Muscle layer of colon (tissue), 2 donors: Measurements from ENCODE around the gene ERGIC1.

Experiments
- H3K27ac ChIP-seq: one replicate; pipeline ENCODE4 v1.7.0; 2013; ENCODE audit warnings: low read depth, mild to moderate bottlenecking, low read length, moderate library complexity
- H3K27me3 ChIP-seq, 2 donors: one replicate each; pipeline ENCODE4 v1.7.0; 2013; ENCODE audit warnings: low read length in 2 of 2, mild to moderate bottlenecking in 2 of 2; ENCODE audit not compliant: insufficient read depth in 2 of 2, control insufficient read depth in 1 of 2
- H3K36me3 ChIP-seq: one replicate; pipeline ENCODE4 v1.7.0; 2013; ENCODE audit warnings: mild to moderate bottlenecking, low read length; ENCODE audit not compliant: insufficient read depth
- H3K4me1 ChIP-seq: one replicate; pipeline ENCODE4 v1.7.0; 2013; ENCODE audit warnings: mild to moderate bottlenecking, low read length; ENCODE audit not compliant: insufficient read depth
- H3K4me3 ChIP-seq, 2 donors: one replicate each; pipeline ENCODE4 v1.7.0; 2013; ENCODE audit warnings: low read length in 2 of 2, low read depth in 1 of 2, mild to moderate bottlenecking in 1 of 2, moderate library complexity in 1 of 2
- H3K9ac ChIP-seq: one replicate; pipeline ENCODE4 v1.7.0; 2013; ENCODE audit warnings: low read length
- H3K9me3 ChIP-seq: one replicate; pipeline ENCODE4 v1.7.0; 2013; ENCODE audit warnings: mild to moderate bottlenecking, low read length
- donor health status: abdominal sarcoma.
- donor health status: Adenocarcinoma of cecum.

The ERGIC1 gene

GRCh38 chr5:172833372-172833685 is 722 bp upstream of the ERGIC1 start:
- Histone ChIP-seq H3K9me3 (no peaks in the 10 kb centered on the region), H3K4me1 (peaks cover 33% of the 10 kb centered on the region), H3K36me3 (no peaks in the 10 kb centered on the region), H3K27ac (peak overlapping the region; percentile 93), H3K9ac (no peak overlapping the region), H3K27me3 (no peaks in the 10 kb centered on the region), H3K4me3 (peak overlapping the region in 1 of 2 donors; percentile 81)

DNA sequence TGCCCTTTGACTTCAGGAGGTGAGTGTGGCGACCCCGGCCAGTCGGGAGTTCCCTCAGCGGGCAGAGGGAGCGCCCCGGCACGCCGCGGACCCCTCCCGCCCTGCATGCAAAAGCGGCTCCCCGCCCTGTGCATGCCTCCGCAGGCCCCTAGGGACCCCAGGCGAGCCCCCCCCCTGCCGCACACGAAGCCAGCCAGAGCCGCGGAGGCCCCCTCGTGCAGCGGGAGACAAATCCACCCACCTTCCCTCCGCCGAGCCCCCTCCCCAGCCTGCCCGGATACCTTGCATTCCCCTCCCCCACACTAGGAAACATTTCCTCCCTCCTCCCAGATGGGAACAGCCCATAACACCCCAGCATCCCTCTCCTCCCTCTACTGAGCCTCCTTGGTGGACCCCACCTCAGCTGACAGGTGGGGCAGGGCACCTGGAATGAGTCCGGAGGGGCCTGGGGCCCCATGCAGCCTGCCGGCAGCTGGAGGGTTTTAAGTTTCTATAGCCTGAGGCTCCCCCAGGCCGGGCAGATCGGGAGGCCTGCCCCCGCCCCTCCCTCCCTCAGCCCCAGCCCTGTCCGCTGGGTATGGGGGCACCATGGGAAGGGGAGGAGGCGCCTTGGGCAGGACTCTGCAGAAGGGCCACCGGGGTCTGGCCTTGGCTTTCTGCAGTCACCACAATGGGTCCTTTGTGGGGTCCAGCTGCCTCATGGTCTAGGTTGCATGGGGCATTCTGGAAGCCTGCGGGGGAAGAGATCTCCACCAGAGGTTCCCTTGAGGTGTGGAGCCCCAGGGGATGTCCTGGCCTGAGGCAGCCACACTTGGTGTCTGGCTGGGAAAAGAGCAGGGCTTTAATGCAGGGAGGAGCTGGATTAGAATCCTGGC is 601 bp downstream of the ERGIC1 start:
- no peaks in the 10 kb centered on the region for H3K9me3 ChIP-seq

GRCh38 chr5:172835290-172835993 is 1.4 kb downstream of the ERGIC1 start:
- H3K4me1 ChIP-seq, result peaks cover 44% of the 10 kb centered on the region
- H3K9ac ChIP-seq, result peak overlapping the region; percentile 70
- no peaks in the 10 kb centered on the region for H3K27me3 ChIP-seq
- peak overlapping the region; percentile 81 to 96 for H3K4me3 ChIP-seq
- H3K9me3 ChIP-seq, result no peaks in the 10 kb centered on the region
- H3K27ac ChIP-seq, result peak overlapping the region; percentile 93
- no peaks in the 10 kb centered on the region for H3K36me3 ChIP-seq

More for the DNA sequence above, 601 bp downstream of the ERGIC1 start:
- H3K27ac ChIP-seq, result peak overlapping the region; percentile 93
- H3K36me3 ChIP-seq, result no peaks in the 10 kb centered on the region
- H3K4me3 ChIP-seq, result peak overlapping the region; percentile 81 to 96
- no peaks in the 10 kb centered on the region for H3K27me3 ChIP-seq
- H3K9ac ChIP-seq, result peak overlapping the region; percentile 70
- peaks cover 36% of the 10 kb centered on the region for H3K4me1 ChIP-seq

DNA sequence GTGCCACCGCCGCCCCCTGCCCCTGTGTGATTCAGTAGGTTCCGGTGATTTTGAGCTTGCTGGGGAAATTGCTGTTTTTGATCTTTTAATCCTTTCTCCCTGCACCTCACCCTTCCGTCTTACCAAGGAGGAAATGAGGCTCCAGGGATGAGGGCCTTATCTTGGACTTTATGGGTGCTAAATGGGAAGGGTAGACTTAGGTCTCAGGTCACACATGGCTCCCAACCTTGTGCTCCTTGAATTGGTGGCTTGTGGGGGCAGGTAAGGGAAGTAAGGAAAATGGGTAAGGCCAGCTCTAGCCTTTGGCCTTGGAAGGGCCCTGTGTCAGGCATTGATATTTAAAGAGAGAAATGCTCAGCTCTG is 1.9 kb downstream of the ERGIC1 start:
- Histone ChIP-seq H3K36me3 (no peaks in the 10 kb centered on the region), H3K27me3 (no peaks in the 10 kb centered on the region), H3K4me3 (peak overlapping the region in 1 of 2 donors; percentile 81), H3K4me1 (peaks cover 50% of the 10 kb centered on the region), H3K27ac (peak overlapping the region; percentile 93), H3K9ac (no peak overlapping the region), H3K9me3 (no peaks in the 10 kb centered on the region)

DNA sequence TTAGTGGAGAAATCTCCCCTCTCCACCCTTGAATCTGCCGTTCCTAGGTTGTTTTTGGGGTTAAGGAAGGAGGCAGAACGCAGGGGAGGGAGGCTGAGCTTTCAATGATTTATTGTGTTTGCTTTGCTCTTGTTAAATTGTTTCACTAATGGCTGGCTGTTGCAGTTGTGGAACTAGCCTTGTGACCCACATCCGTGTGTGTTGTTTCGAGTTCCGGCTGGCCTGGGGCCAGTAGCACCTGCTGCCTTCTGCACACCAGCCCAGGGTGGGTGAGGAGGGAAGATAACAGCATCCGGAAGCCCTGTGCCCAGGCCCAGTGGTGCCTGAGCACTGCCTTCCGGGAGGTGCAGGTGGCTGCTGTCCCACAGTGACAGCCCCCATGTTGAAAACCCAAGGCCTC is 3.6 kb downstream of the ERGIC1 start:
- Histone ChIP-seq H3K4me1 (peaks cover 57% of the 10 kb centered on the region), H3K9me3 (no peaks in the 10 kb centered on the region), H3K27ac (peak overlapping the region; percentile 60), H3K9ac (no peak overlapping the region), H3K36me3 (no peaks in the 10 kb centered on the region), H3K4me3 (no peak overlapping the region), H3K27me3 (no peaks in the 10 kb centered on the region)

- Histone ChIP-seq H3K9me3 (no peaks in the 10 kb centered on the region), H3K36me3 (peaks cover 1% of the 10 kb centered on the region), H3K9ac (no peak overlapping the region), H3K27me3 (no peaks in the 10 kb centered on the region), H3K4me1 (peaks cover 57% of the 10 kb centered on the region), H3K27ac (peak overlapping the region; percentile 60), H3K4me3 (no peak overlapping the region)
These were observed 4.3 kb downstream of the ERGIC1 start for GRCh38 chr5:172838151-172838875.

DNA sequence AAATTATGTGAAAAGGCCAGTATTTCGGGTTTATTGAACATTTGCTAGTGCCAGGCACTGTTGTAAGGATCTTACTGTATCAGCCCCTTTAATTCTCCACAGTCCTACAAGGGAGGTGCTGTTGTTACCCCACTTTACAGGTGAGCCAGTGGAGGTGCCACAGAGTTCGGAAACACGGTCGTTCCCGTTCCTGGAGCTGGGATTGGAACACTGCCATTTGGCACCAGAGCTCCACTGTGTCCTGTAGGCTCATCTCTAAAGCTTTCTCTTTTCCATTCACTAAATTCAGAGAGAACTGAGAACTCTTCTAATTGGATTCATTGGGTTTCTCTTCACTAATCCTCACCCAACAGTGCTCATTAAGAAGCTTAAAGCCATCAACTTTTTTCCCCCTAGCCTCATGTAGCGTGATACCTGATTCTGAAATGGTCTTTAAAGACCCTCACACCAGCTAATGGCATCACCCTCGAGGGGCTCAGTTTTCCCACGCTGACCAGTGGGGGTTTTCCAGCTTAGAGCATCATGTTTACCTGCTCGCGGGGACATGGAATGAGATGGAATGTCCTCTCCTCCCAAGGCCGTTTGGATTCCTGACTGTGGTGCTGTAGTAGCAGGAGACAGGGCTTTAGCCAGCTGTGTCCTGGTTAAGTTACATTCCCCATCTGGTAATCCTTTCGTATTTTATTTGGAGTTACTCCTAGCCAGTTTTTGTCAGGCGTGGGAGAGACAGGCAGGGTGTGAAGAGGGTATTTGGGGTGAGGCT is 5.8 kb downstream of the ERGIC1 start:
- no peaks in the 10 kb centered on the region for H3K9me3 ChIP-seq
- H3K27me3 ChIP-seq, result no peaks in the 10 kb centered on the region
- peaks cover 8% of the 10 kb centered on the region for H3K36me3 ChIP-seq
- peaks cover 57% of the 10 kb centered on the region for H3K4me1 ChIP-seq
- H3K9ac ChIP-seq, result peak overlapping the region; percentile 47
- H3K27ac ChIP-seq, result peak overlapping the region; percentile 81
- no peak overlapping the region for H3K4me3 ChIP-seq

GRCh38 chr5:172840432-172841154 is 6.5 kb downstream of the ERGIC1 start:
- Histone ChIP-seq H3K9me3 (no peaks in the 10 kb centered on the region), H3K4me3 (peak overlapping the region in 1 of 2 donors; percentile 18), H3K4me1 (peaks cover 51% of the 10 kb centered on the region), H3K9ac (peak overlapping the region; percentile 47), H3K36me3 (peaks cover 8% of the 10 kb centered on the region), H3K27me3 (no peaks in the 10 kb centered on the region), H3K27ac (peak overlapping the region; percentile 81)

DNA sequence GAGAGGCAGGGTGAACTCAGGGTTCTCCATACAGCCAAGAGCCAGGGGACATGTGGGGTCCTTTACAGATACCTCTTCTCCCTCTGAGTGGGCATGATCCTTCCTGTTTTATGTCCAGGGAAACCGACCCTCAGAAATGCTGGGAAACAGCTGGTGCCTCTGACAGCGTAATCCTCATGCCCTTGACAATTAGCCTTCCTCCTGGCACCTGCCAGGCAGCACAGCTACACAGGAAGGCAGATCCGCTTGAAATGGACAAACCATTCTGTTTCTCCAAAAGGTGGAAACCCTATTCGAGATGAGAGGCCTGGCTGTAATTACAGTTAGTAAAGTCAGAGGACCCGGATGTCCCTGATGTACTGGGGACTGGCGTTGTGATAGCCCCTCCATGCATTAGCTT is 7.2 kb downstream of the ERGIC1 start:
- H3K9ac ChIP-seq, result peak overlapping the region; percentile 47
- peak overlapping the region; percentile 81 for H3K27ac ChIP-seq

DNA sequence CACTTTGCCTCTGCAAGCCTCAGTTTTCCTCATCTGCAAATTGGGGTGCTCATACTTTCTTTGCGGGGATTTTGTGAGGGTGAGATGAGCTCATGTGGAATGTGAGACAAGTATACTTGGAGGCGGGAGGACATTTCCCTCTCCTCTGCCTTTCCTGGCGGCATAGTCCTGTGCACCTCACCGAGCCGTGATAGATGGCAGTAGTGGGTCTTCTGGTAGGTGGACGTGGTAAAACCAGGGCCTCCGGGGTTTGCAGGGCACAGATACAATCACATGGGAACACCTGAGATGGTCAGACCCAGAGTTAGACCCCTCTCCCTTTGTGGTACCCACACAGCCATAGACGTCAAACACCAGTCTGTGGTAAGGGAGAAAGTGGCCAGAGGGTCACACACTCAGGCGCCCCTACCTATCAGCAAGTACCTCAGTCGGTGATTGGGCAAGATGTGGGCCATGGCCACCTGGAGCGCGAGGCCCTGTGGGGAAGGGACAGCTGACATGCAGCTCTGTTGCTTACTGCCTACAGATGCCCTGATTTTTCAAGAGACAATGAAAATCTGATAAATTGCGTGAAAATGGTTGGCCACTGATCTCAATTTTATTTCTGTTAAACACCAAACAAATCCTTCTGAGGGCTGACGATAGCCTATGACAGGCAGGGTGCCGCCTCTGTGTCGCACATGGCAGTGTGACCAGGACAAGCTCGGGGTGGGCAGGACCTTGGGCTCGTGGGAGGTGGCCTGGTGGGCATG is 9.9 kb downstream of the ERGIC1 start:
- H3K27ac ChIP-seq, result no peak overlapping the region
- no peak overlapping the region for H3K4me3 ChIP-seq
- peaks cover 8% of the 10 kb centered on the region for H3K36me3 ChIP-seq
- H3K9ac ChIP-seq, result no peak overlapping the region
- H3K27me3 ChIP-seq, result no peaks in the 10 kb centered on the region
- H3K4me1 ChIP-seq, result peaks cover 30% of the 10 kb centered on the region
- H3K9me3 ChIP-seq, result no peaks in the 10 kb centered on the region

More for the DNA sequence above, 7.2 kb downstream of the ERGIC1 start:
- Histone ChIP-seq H3K9me3 (no peaks in the 10 kb centered on the region), H3K36me3 (peaks cover 8% of the 10 kb centered on the region), H3K4me1 (peaks cover 45% of the 10 kb centered on the region), H3K4me3 (no peak overlapping the region), H3K27me3 (no peaks in the 10 kb centered on the region)
